Hepatocyte (in vitro differentiated cells): ENCODE data around the gene PPP2R3C. TPM values are rescaled to one million over a fixed set of nuclear protein-coding genes. Genes with fewer than 3 reads are reported as not detected.

Source experiments
- polyA plus RNA-seq: library from polyadenylated mRNA; unstranded; fragments of >200 nt; fragmentation: Nextera tagmentation; extraction: Ambion mirVana; gene quantifications from 2 replicates; pipeline ENCODE4 v1.2.1, GENCODE V29; 2016
- total RNA-seq: library from RNA; depleted of rRNA; stranded (reverse); fragments of >200 nt; gene quantifications from 2 replicates; pipeline ENCODE4 v1.2.3, GENCODE V29; 2014

The PPP2R3C gene
- total and polyA plus RNA-seq, 2 experiments from 2014 or later = 36.1 to 38.5 TPM

Other genes with a start within 250 kb of the PPP2R3C start
- gene BAZ1A, start 246.6 kb downstream of the PPP2R3C start, total RNA-seq = 19.8 and 24.7 TPM in 2 replicates
- gene BAZ1A, start 246.6 kb downstream of the PPP2R3C start, polyA plus RNA-seq = 20.9 and 23.4 TPM in 2 replicates
- 85.1 and 96.2 TPM in 2 replicates for gene SRP54, start 139.0 kb downstream of the PPP2R3C start, total RNA-seq
- 63.1 and 77.1 TPM in 2 replicates for gene SRP54, start 139.0 kb downstream of the PPP2R3C start, polyA plus RNA-seq
- 69.4 and 100 TPM in 2 replicates for gene FAM177A1, start 75.7 kb downstream of the PPP2R3C start, total RNA-seq
- 132 and 153 TPM in 2 replicates for gene FAM177A1, start 75.7 kb downstream of the PPP2R3C start, polyA plus RNA-seq
- 39.9 and 48.2 TPM in 2 replicates for gene PRORP, start 562 bp upstream of the PPP2R3C start, total RNA-seq
- 19.8 and 25.8 TPM in 2 replicates for gene PRORP, start 562 bp upstream of the PPP2R3C start, polyA plus RNA-seq
- 252 and 260 TPM in 2 replicates for gene PSMA6, start 170.4 kb upstream of the PPP2R3C start, total RNA-seq
- gene PSMA6, start 170.4 kb upstream of the PPP2R3C start, polyA plus RNA-seq = 216 and 228 TPM in 2 replicates